Effector memory CD4-positive, alpha-beta T cell (primary cell): Measurements from ENCODE around the gene DIAPH3.
"Not testable (repeated sequence)": the region's sequence is repeated elsewhere in the genome, so short reads cannot be mapped to it uniquely, and the experiment has no call there.

Experiments
- DNase-seq, 3 donors: peaks; one replicate each; pipeline ENCODE4 v3.0.0-alpha.2; 2020
- H3K27ac ChIP-seq: 2 replicates; pipeline ENCODE4 v1.7.0; 2013; ENCODE audit warnings: mild to moderate bottlenecking, low read length, moderate library complexity; ENCODE audit not compliant: insufficient read depth, poor library complexity, severe bottlenecking
- H3K27me3 ChIP-seq: replicated peaks from 2 replicates; pipeline ENCODE4 v1.7.0; 2013; ENCODE audit warnings: mild to moderate bottlenecking, low read length; ENCODE audit not compliant: insufficient read depth, control insufficient read depth, poor library complexity, severe bottlenecking
- H3K36me3 ChIP-seq: 2 replicates; pipeline ENCODE4 v1.7.0; 2013; ENCODE audit warnings: mild to moderate bottlenecking, low read length, moderate library complexity; ENCODE audit not compliant: control insufficient read depth, insufficient read depth
- H3K4me1 ChIP-seq: 2 replicates; pipeline ENCODE4 v1.7.0; 2013; ENCODE audit warnings: low read length, mild to moderate bottlenecking; ENCODE audit not compliant: control insufficient read depth, insufficient read depth, poor library complexity, severe bottlenecking
- H3K4me3 ChIP-seq: 2 replicates; pipeline ENCODE4 v1.7.0; 2013; ENCODE audit warnings: low read length, low read depth, mild to moderate bottlenecking; ENCODE audit not compliant: insufficient read depth, poor library complexity, severe bottlenecking
- H3K9me3 ChIP-seq: 2 replicates; pipeline ENCODE4 v1.7.0; 2013; ENCODE audit warnings: mild to moderate bottlenecking, low read length, moderate library complexity; ENCODE audit not compliant: control insufficient read depth

DIAPH3 gene

GRCh38 chr13:60074397-60074796 is 89.3 kb downstream of the DIAPH3 start:
- H3K4me3 ChIP-seq, result no peak overlapping the region
- DNase-seq, result no peak
- H3K27me3 ChIP-seq, result no peaks in the 10 kb centered on the region
- no peaks in the 10 kb centered on the region for H3K36me3 ChIP-seq
- H3K27ac ChIP-seq, result no peak overlapping the region
- H3K9me3 ChIP-seq, result no peaks in the 10 kb centered on the region
- H3K4me1 ChIP-seq, result no peaks in the 10 kb centered on the region

- Histone ChIP-seq H3K4me3 (no peak overlapping the region), H3K27me3 (no peaks in the 10 kb centered on the region), H3K27ac (no peak overlapping the region), H3K9me3 (no peaks in the 10 kb centered on the region), H3K36me3 (no peaks in the 10 kb centered on the region), H3K4me1 (no peaks in the 10 kb centered on the region)
- no peak for DNase-seq
Observed at GRCh38 chr13:60066226-60066625, 97.5 kb downstream of the DIAPH3 start.

- Histone ChIP-seq H3K4me3 (no peak overlapping the region), H3K36me3 (no peaks in the 10 kb centered on the region), H3K27me3 (no peaks in the 10 kb centered on the region), H3K27ac (no peak overlapping the region), H3K4me1 (no peaks in the 10 kb centered on the region), H3K9me3 (no peaks in the 10 kb centered on the region)
- DNase-seq, result no peak
Observed at GRCh38 chr13:60062502-60062901, 101.2 kb downstream of the DIAPH3 start.

GRCh38 chr13:60061737-60062136 is 102.0 kb downstream of the DIAPH3 start:
- no peaks in the 10 kb centered on the region for H3K36me3 ChIP-seq
- no peaks in the 10 kb centered on the region for H3K4me1 ChIP-seq
- no peak for DNase-seq
- H3K4me3 ChIP-seq, result no peak overlapping the region
- H3K27me3 ChIP-seq, result no peaks in the 10 kb centered on the region
- H3K9me3 ChIP-seq, result no peaks in the 10 kb centered on the region
- no peak overlapping the region for H3K27ac ChIP-seq

- no peak for DNase-seq
- H3K4me1 ChIP-seq, result no peaks in the 10 kb centered on the region
- H3K36me3 ChIP-seq, result no peaks in the 10 kb centered on the region
- H3K27me3 ChIP-seq, result no peaks in the 10 kb centered on the region
- no peak overlapping the region for H3K4me3 ChIP-seq
- H3K9me3 ChIP-seq, result no peaks in the 10 kb centered on the region
- no peak overlapping the region for H3K27ac ChIP-seq
Observed at GRCh38 chr13:60051754-60052285, 111.9 kb downstream of the DIAPH3 start.

GRCh38 chr13:60048353-60048752 is 115.4 kb downstream of the DIAPH3 start:
- DNase-seq, H3K36me3 ChIP-seq, H3K27me3 ChIP-seq, H3K4me1 ChIP-seq, H3K4me3 ChIP-seq, H3K9me3 ChIP-seq, H3K27ac ChIP-seq: not testable (repeated sequence)

GRCh38 chr13:60047918-60048317 is 115.8 kb downstream of the DIAPH3 start:
- Histone ChIP-seq H3K4me3 (no peak overlapping the region), H3K4me1 (no peaks in the 10 kb centered on the region), H3K9me3 (no peaks in the 10 kb centered on the region), H3K27me3 (no peaks in the 10 kb centered on the region), H3K27ac (no peak overlapping the region), H3K36me3 (no peaks in the 10 kb centered on the region)
- DNase-seq, result no peak

- no peaks in the 10 kb centered on the region for H3K27me3 ChIP-seq
- no peaks in the 10 kb centered on the region for H3K36me3 ChIP-seq
- no peaks in the 10 kb centered on the region for H3K4me1 ChIP-seq
- H3K27ac ChIP-seq, result no peak overlapping the region
- no peaks in the 10 kb centered on the region for H3K9me3 ChIP-seq
- DNase-seq, result no peak
- no peak overlapping the region for H3K4me3 ChIP-seq
Observed at GRCh38 chr13:60044321-60044720, 119.4 kb downstream of the DIAPH3 start.

- no peaks in the 10 kb centered on the region for H3K27me3 ChIP-seq
- no peak overlapping the region for H3K27ac ChIP-seq
- no peaks in the 10 kb centered on the region for H3K9me3 ChIP-seq
- no peaks in the 10 kb centered on the region for H3K4me1 ChIP-seq
- no peak for DNase-seq
- no peak overlapping the region for H3K4me3 ChIP-seq
- no peaks in the 10 kb centered on the region for H3K36me3 ChIP-seq
Observed at GRCh38 chr13:60043262-60043661, 120.5 kb downstream of the DIAPH3 start.

- not testable (repeated sequence) for H3K4me3 ChIP-seq, DNase-seq, H3K9me3 ChIP-seq, H3K27ac ChIP-seq, H3K27me3 ChIP-seq, H3K36me3 ChIP-seq, H3K4me1 ChIP-seq
Observed at GRCh38 chr13:60040668-60041067, 123.1 kb downstream of the DIAPH3 start.

- Histone ChIP-seq H3K4me3 (no peak overlapping the region), H3K36me3 (no peaks in the 10 kb centered on the region), H3K4me1 (no peaks in the 10 kb centered on the region), H3K27me3 (no peaks in the 10 kb centered on the region), H3K27ac (no peak overlapping the region), H3K9me3 (no peaks in the 10 kb centered on the region)
- no peak for DNase-seq
Observed at GRCh38 chr13:60035874-60036273, 127.9 kb downstream of the DIAPH3 start.
